Measurements from ENCODE around the gene KLHL35. TPM values are rescaled to one million over a fixed set of nuclear protein-coding genes. Genes with fewer than 3 reads are reported as not detected.
A peak's percentile ranks its signal among the peaks of the same experiment; 100 is the strongest.

KLHL35 gene
- total RNA-seq, 1 experiment from 2014 or later: 8.4 TPM

GRCh38 chr11:75388386-75389275 is 44.4 kb downstream of the KLHL35 start:
- no TSS peak for BruUV-seq (replicated peaks)

GRCh38 chr11:75387736-75388294 is 45.2 kb downstream of the KLHL35 start:
- ATAC-seq (no peak), DNase-seq (no peak)
- no peak overlapping the region for H3K4me2 ChIP-seq (ENCODE audit: low read length)
- no peaks in the 10 kb centered on the region for H3K9me2 ChIP-seq (replicated peaks; ENCODE audit: low read length)
- intact Hi-C loops (cut with micrococcal nuclease): loop anchor here (1.0 to 2.0 kb wide), 5 partner anchors 19 to 144 kb away; no protein-coding TSS in a partner anchor
- no peak overlapping the region for H3K4me3 ChIP-seq (ENCODE audit: low read length)
- ChIA-PET CTCF (interaction anchor here (0.6 to 1.7 kb wide), 6 partner anchors 13 to 144 kb away, joined by 3 to 11 read pairs (median 5); partner anchors contain the start of gene GDPD5), POLR2A (ENCODE audit: unreplicated experiment) (no interaction called here)
- H3K27ac ChIP-seq (ENCODE audit: low read length): no peak overlapping the region
- no peak overlapping the region for H3K9ac ChIP-seq (ENCODE audit: low read length)
- H3F3A ChIP-seq (ENCODE audit: low read length, unreplicated experiment): peaks cover 11% of the 10 kb centered on the region
- no peak overlapping the region for H2AFZ ChIP-seq (ENCODE audit: low read length)
- no peaks in the 10 kb centered on the region for H3K79me2 ChIP-seq (ENCODE audit: low read length)
- TF ChIP-seq EZH2 (IDR thresholded peaks at IDR 0.05; ENCODE audit: low read length, unreplicated experiment) (no peak), EZH2phosphoT487 (IDR thresholded peaks at IDR 0.05; ENCODE audit: borderline replicate concordance, low read length) (no peak), CTCF (conservative IDR thresholded peaks at IDR 0.05; ENCODE audit: low read depth, low read length) (no peak)
- BruUV-seq (replicated peaks): no TSS peak
- no peaks in the 10 kb centered on the region for H3K36me3 ChIP-seq (ENCODE audit: low read depth, low read length)
- H3K27me3 ChIP-seq (ENCODE audit: low read length): no peaks in the 10 kb centered on the region
- peaks cover 41% of the 10 kb centered on the region for H3K4me1 ChIP-seq (ENCODE audit: insufficient read depth, low read length)
- no peaks in the 10 kb centered on the region for H3K9me3 ChIP-seq (ENCODE audit: low read length)
- no peaks in the 10 kb centered on the region for H4K20me1 ChIP-seq (ENCODE audit: low read length)

More at GRCh38 chr11:75388386-75389275, 44.4 kb downstream of the KLHL35 start:
- H3K27ac ChIP-seq (ENCODE audit: low read length): peak overlapping the region; percentile 8; the same call in 1 of the 2 replicates
- peak overlapping the region; percentile 48 for H3K4me2 ChIP-seq (ENCODE audit: low read length)
- no peaks in the 10 kb centered on the region for H3K36me3 ChIP-seq (ENCODE audit: low read depth, low read length)
- H3K4me1 ChIP-seq (ENCODE audit: insufficient read depth, low read length): peaks cover 41% of the 10 kb centered on the region
- no peaks in the 10 kb centered on the region for H3K9me3 ChIP-seq (ENCODE audit: low read length)
- H3K79me2 ChIP-seq (ENCODE audit: low read length): no peaks in the 10 kb centered on the region
- H3K9ac ChIP-seq (ENCODE audit: low read length): no peak overlapping the region; the same call in 1 of the 2 replicates
- ChIA-PET CTCF (interaction anchor here (0.6 to 1.7 kb wide), 5 partner anchors 12 to 143 kb away, joined by 3 to 6 read pairs (median 5); partner anchors contain the start of gene GDPD5), POLR2A (ENCODE audit: unreplicated experiment) (no interaction called here)
- TF ChIP-seq CTCF (conservative IDR thresholded peaks at IDR 0.05; ENCODE audit: low read depth, low read length) (peak; percentile 98), EZH2phosphoT487 (IDR thresholded peaks at IDR 0.05; ENCODE audit: borderline replicate concordance, low read length) (no peak)
- ATAC-seq (peak; percentile 40), DNase-seq (peak; percentile 95)
- no peaks in the 10 kb centered on the region for H3K9me2 ChIP-seq (replicated peaks; ENCODE audit: low read length)
- intact Hi-C loops (cut with micrococcal nuclease): loop anchor here (1.0 to 2.0 kb wide), 5 partner anchors 18 to 144 kb away; no protein-coding TSS in a partner anchor
- no peak overlapping the region for H3K4me3 ChIP-seq (ENCODE audit: low read length)
- peaks cover 11% of the 10 kb centered on the region for H3F3A ChIP-seq (ENCODE audit: low read length, unreplicated experiment)
- peak overlapping the region; percentile 77 for H2AFZ ChIP-seq (ENCODE audit: low read length)
- H3K27me3 ChIP-seq (ENCODE audit: low read length): no peaks in the 10 kb centered on the region
- no peaks in the 10 kb centered on the region for H4K20me1 ChIP-seq (ENCODE audit: low read length)
